DMS 273 treated with DMSO at 0.1 percent for 48 hours (cell line): Measurements from ENCODE around the gene PBX1.
"Not testable (repeated sequence)": the region's sequence is repeated elsewhere in the genome, so short reads cannot be mapped to it uniquely, and the experiment has no call there.

Experiments used
- DNase-seq: peaks from one replicate; lab custom pipeline; 2025; lab: John Stamatoyannopoulos, UW

PBX1 gene

GRCh38 chr1:164643018-164643417 is 84.0 kb downstream of the PBX1 start:
- DNase-seq: no peak

GRCh38 chr1:164644268-164644667 is 85.3 kb downstream of the PBX1 start:
- no peak for DNase-seq

- peak; percentile 72 for DNase-seq
Measured at GRCh38 chr1:164644774-164645644, 86.0 kb downstream of the PBX1 start.

- DNase-seq: no peak
Measured at GRCh38 chr1:164645921-164646320, 86.9 kb downstream of the PBX1 start.

- no peak for DNase-seq
Measured at GRCh38 chr1:164647211-164647610, 88.2 kb downstream of the PBX1 start.

- no peak for DNase-seq
Measured at GRCh38 chr1:164648636-164649035, 89.7 kb downstream of the PBX1 start.

- DNase-seq: no peak
Measured at GRCh38 chr1:164649146-164649545, 90.2 kb downstream of the PBX1 start.

- no peak for DNase-seq
Measured at GRCh38 chr1:164650531-164650930, 91.5 kb downstream of the PBX1 start.

GRCh38 chr1:164651351-164651951 is 92.5 kb downstream of the PBX1 start:
- DNase-seq: no peak

GRCh38 chr1:164652969-164653368 is 94.0 kb downstream of the PBX1 start:
- not testable (repeated sequence) for DNase-seq

- no peak for DNase-seq
Measured at GRCh38 chr1:164653705-164654104, 94.7 kb downstream of the PBX1 start.

GRCh38 chr1:164654200-164654599 is 95.2 kb downstream of the PBX1 start:
- no peak for DNase-seq

GRCh38 chr1:164658864-164659263 is 99.9 kb downstream of the PBX1 start:
- no peak for DNase-seq

GRCh38 chr1:164659621-164660411 is 100.8 kb downstream of the PBX1 start:
- DNase-seq: no peak

GRCh38 chr1:164660412-164660772 is 101.4 kb downstream of the PBX1 start:
- DNase-seq: no peak

GRCh38 chr1:164660775-164661174 is 101.8 kb downstream of the PBX1 start:
- DNase-seq: no peak

GRCh38 chr1:164662462-164662861 is 103.5 kb downstream of the PBX1 start:
- no peak for DNase-seq

GRCh38 chr1:164662955-164663354 is 104.0 kb downstream of the PBX1 start:
- DNase-seq: no peak

- DNase-seq: no peak
Measured at GRCh38 chr1:164664127-164664526, 105.1 kb downstream of the PBX1 start.

- DNase-seq: no peak
Measured at GRCh38 chr1:164667001-164667400, 108.0 kb downstream of the PBX1 start.

GRCh38 chr1:164667600-164667999 is 108.6 kb downstream of the PBX1 start:
- DNase-seq: no peak

- no peak for DNase-seq
Measured at GRCh38 chr1:164668491-164669400, 109.8 kb downstream of the PBX1 start.
